ENCODE measurements around the gene OSBPL1A. TPM values are rescaled to one million over a fixed set of nuclear protein-coding genes. Genes with fewer than 3 reads are reported as not detected.

Gene OSBPL1A
- total and polyA plus RNA-seq, 4 donors: 12.6 to 38.8 (median 26.0) TPM

- H3K9me3 ChIP-seq (ENCODE audit: control insufficient read depth in 4 of 4, insufficient read depth in 3 of 4, low read length in 3 of 4): peaks cover 0 to 3% (median 0%) of the 10 kb centered on the region in 4 donors
- 85 to 95% methylated on average over 2 of the region's 2 CpGs for WGBS, 2 donors
- DNase-seq (no peak), ATAC-seq (ENCODE audit: insufficient read depth, low FRiP score) (no peak)
- TF ChIP-seq CTCF (IDR thresholded peaks at IDR 0.05; ENCODE audit: control extremely low read depth, extremely low read depth): no peak
- no peak overlapping the region for H3K9ac ChIP-seq (ENCODE audit: insufficient read depth in 1 of 2, low read length in 2 of 2)
- H3K4me1 ChIP-seq (ENCODE audit: control insufficient read depth in 5 of 5, insufficient read depth in 5 of 5, low read length in 5 of 5): peaks cover 0 to 11% (median 6%) of the 10 kb centered on the region in 5 donors
- no peaks in the 10 kb centered on the region for H3K27me3 ChIP-seq (ENCODE audit: control insufficient read depth in 3 of 3, insufficient read depth in 3 of 3, low read length in 2 of 3)
- H3K27ac ChIP-seq (ENCODE audit: low read depth in 1 of 2, low read length in 1 of 2): no peak overlapping the region
- H3K36me3 ChIP-seq (ENCODE audit: control insufficient read depth in 4 of 4, insufficient read depth in 4 of 4, low read length in 4 of 4): peaks cover 3 to 13% (median 8%) of the 10 kb centered on the region in 4 donors
- H3K4me3 ChIP-seq: no peak overlapping the region
These were observed 158.3 kb downstream of the OSBPL1A start for GRCh38 chr18:24239341-24239740.

DNA sequence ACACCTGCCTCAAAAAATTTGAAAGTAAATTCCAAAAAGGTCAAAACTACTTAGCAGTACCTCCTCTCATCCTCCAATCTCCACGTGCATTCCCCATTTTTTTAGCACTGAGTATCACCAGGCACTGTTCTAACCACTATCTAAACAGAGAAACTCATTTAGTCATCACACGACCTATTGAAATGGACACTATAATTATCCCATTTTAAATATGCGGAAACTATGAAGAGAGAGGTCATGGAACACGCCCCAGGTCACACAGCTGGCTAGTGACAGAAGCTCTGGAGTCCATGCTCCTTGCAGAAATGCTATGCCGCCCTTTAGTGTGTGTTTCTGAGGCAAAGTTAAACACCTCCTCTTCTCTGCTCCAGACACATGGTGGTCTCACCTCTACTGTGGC lies 159.2 kb downstream of the OSBPL1A start:
- peaks cover 0 to 3% (median 0%) of the 10 kb centered on the region in 4 donors for H3K9me3 ChIP-seq (ENCODE audit: control insufficient read depth in 4 of 4, insufficient read depth in 3 of 4, low read length in 3 of 4)
- DNase-seq (no peak), ATAC-seq (ENCODE audit: insufficient read depth, low FRiP score) (no peak)
- 62 to 64% methylated on average over 5 of the region's 5 CpGs for WGBS, 2 donors
- no peaks in the 10 kb centered on the region for H3K27me3 ChIP-seq (ENCODE audit: control insufficient read depth in 3 of 3, insufficient read depth in 3 of 3, low read length in 2 of 3)
- no peak overlapping the region for H3K4me3 ChIP-seq
- peaks cover 3 to 13% (median 8%) of the 10 kb centered on the region in 4 donors for H3K36me3 ChIP-seq (ENCODE audit: control insufficient read depth in 4 of 4, insufficient read depth in 4 of 4, low read length in 4 of 4)
- H3K9ac ChIP-seq (ENCODE audit: insufficient read depth in 1 of 2, low read length in 2 of 2): no peak overlapping the region
- H3K4me1 ChIP-seq (ENCODE audit: control insufficient read depth in 5 of 5, insufficient read depth in 5 of 5, low read length in 5 of 5): peaks cover 0 to 12% (median 6%) of the 10 kb centered on the region in 5 donors
- no peak overlapping the region for H3K27ac ChIP-seq (ENCODE audit: low read depth in 1 of 2, low read length in 1 of 2)
- no peak for TF ChIP-seq CTCF (IDR thresholded peaks at IDR 0.05; ENCODE audit: control extremely low read depth, extremely low read depth)

- no peak overlapping the region for H3K9ac ChIP-seq (ENCODE audit: insufficient read depth in 1 of 2, low read length in 2 of 2)
- ATAC-seq (ENCODE audit: insufficient read depth, low FRiP score) (no peak), DNase-seq (no peak)
- peaks cover 0 to 3% (median 0%) of the 10 kb centered on the region in 4 donors for H3K9me3 ChIP-seq (ENCODE audit: control insufficient read depth in 4 of 4, insufficient read depth in 3 of 4, low read length in 3 of 4)
- H3K27ac ChIP-seq (ENCODE audit: low read depth in 1 of 2, low read length in 1 of 2): no peak overlapping the region
- WGBS, 2 donors: 96 to 98% methylated on average over 7 of the region's 7 CpGs
- H3K36me3 ChIP-seq (ENCODE audit: control insufficient read depth in 4 of 4, insufficient read depth in 4 of 4, low read length in 4 of 4): peaks cover 3 to 13% (median 8%) of the 10 kb centered on the region in 4 donors
- H3K4me1 ChIP-seq (ENCODE audit: control insufficient read depth in 5 of 5, insufficient read depth in 5 of 5, low read length in 5 of 5): peaks cover 0 to 29% (median 10%) of the 10 kb centered on the region in 5 donors
- TF ChIP-seq CTCF (IDR thresholded peaks at IDR 0.05; ENCODE audit: control extremely low read depth, extremely low read depth): no peak
- H3K4me3 ChIP-seq: no peak overlapping the region
- H3K27me3 ChIP-seq (ENCODE audit: control insufficient read depth in 3 of 3, insufficient read depth in 3 of 3, low read length in 2 of 3): no peaks in the 10 kb centered on the region
These were observed 162.7 kb downstream of the OSBPL1A start for GRCh38 chr18:24234850-24235418.

All from lung (tissue), 12 donors.